ENCODE results near the gene GRIN2C.

GRIN2C gene

GRCh38 chr17:74796866-74797265 is 62.8 kb downstream of the GRIN2C start:
- peaks cover 85% of the 10 kb centered on the region for H3K36me3 Mint-ChIP-seq
- no peaks in the 10 kb centered on the region for H3K4me1 Mint-ChIP-seq
- H3K9me3 Mint-ChIP-seq = no peaks in the 10 kb centered on the region
- no peak for ATAC-seq
- H3K27ac Mint-ChIP-seq = no peak overlapping the region
- no peak overlapping the region for H3K4me3 Mint-ChIP-seq
- H3K27me3 Mint-ChIP-seq = no peaks in the 10 kb centered on the region

- H3K9me3 Mint-ChIP-seq = no peaks in the 10 kb centered on the region
- H3K4me1 Mint-ChIP-seq = peaks cover 6% of the 10 kb centered on the region
- no peak overlapping the region for H3K4me3 Mint-ChIP-seq
- no peaks in the 10 kb centered on the region for H3K27me3 Mint-ChIP-seq
- ATAC-seq = no peak
- H3K27ac Mint-ChIP-seq = no peak overlapping the region
- H3K36me3 Mint-ChIP-seq = peaks cover 85% of the 10 kb centered on the region
Measured at GRCh38 chr17:74796211-74796610, 63.5 kb downstream of the GRIN2C start.

GRCh38 chr17:74795327-74796020 is 64.2 kb downstream of the GRIN2C start:
- Mint-ChIP-seq H3K4me3 (no peak overlapping the region), H3K36me3 (peaks cover 82% of the 10 kb centered on the region), H3K27ac (no peak overlapping the region), H3K27me3 (no peaks in the 10 kb centered on the region), H3K9me3 (no peaks in the 10 kb centered on the region), H3K4me1 (peaks cover 14% of the 10 kb centered on the region)
- ATAC-seq = no peak

- Mint-ChIP-seq H3K9me3 (no peaks in the 10 kb centered on the region), H3K27me3 (no peaks in the 10 kb centered on the region), H3K36me3 (peaks cover 76% of the 10 kb centered on the region), H3K27ac (no peak overlapping the region), H3K4me3 (no peak overlapping the region), H3K4me1 (peaks cover 17% of the 10 kb centered on the region)
- no peak for ATAC-seq
Measured at GRCh38 chr17:74792586-74793105, 67.0 kb downstream of the GRIN2C start.
